HEK293 (cell line): Measurements from ENCODE around the gene SERINC5.

Experiments
- FEZF1 ChIP-seq: fragments of 450-650 bp; formaldehyde crosslinking; IDR thresholded peaks from 2 replicates; pipeline ENCODE4 v1.5.1; 2016; ENCODE audit warnings: missing biosample characterization, missing genetic modification characterization
- IKZF3 ChIP-seq: fragments of 450-650 bp; IDR thresholded peaks from 2 replicates; pipeline ENCODE4 v1.5.0; 2018; ENCODE audit warnings: missing biosample characterization, mild to moderate bottlenecking, missing genetic modification characterization, moderate library complexity
- KLF17 ChIP-seq: fragments of 450-650 bp; formaldehyde crosslinking; IDR thresholded peaks from 2 replicates; pipeline ENCODE4 v1.5.1; 2016; ENCODE audit warnings: missing biosample characterization, missing genetic modification characterization
- MYNN ChIP-seq: fragments of 450-650 bp; formaldehyde crosslinking; IDR thresholded peaks from 2 replicates; pipeline ENCODE4 v1.5.1; 2016; ENCODE audit warnings: missing biosample characterization, missing genetic modification characterization, borderline replicate concordance
- TCF7L2 ChIP-seq: IDR thresholded peaks from 2 replicates; pipeline ENCODE4 v1.6.1; 2011; ENCODE audit warnings: low read depth, mild to moderate bottlenecking, inconsistent platforms, low read length, moderate library complexity, borderline replicate concordance
- TSHZ1 ChIP-seq: fragments of 450-650 bp; formaldehyde crosslinking; IDR thresholded peaks from 2 replicates; pipeline ENCODE4 v1.5.1; 2016; ENCODE audit warnings: missing biosample characterization, missing genetic modification characterization, borderline replicate concordance
- WT1 ChIP-seq: fragments of 450-650 bp; formaldehyde crosslinking; IDR thresholded peaks from 2 replicates; pipeline ENCODE4 v1.5.1; 2016; ENCODE audit warnings: missing biosample characterization, missing genetic modification characterization
- ZBTB1 ChIP-seq: fragments of 450-650 bp; formaldehyde crosslinking; IDR thresholded peaks from 2 replicates; pipeline ENCODE4 v1.5.1; 2016; ENCODE audit warnings: missing biosample characterization, missing genetic modification characterization
- ZBTB44 ChIP-seq: fragments of 450-650 bp; IDR thresholded peaks from 2 replicates; pipeline ENCODE4 v1.5.1; 2018; ENCODE audit warnings: missing biosample characterization, mild to moderate bottlenecking, missing genetic modification characterization
- ZBTB7A ChIP-seq: fragments of 450-650 bp; formaldehyde crosslinking; IDR thresholded peaks from 2 replicates; pipeline ENCODE4 v1.5.1; 2016; ENCODE audit warnings: low read depth, missing biosample characterization, missing genetic modification characterization
- ZNF132 ChIP-seq: fragments of 450-650 bp; formaldehyde crosslinking; IDR thresholded peaks from 2 replicates; pipeline ENCODE4 v1.5.1; 2017; ENCODE audit warnings: missing biosample characterization, missing genetic modification characterization, borderline replicate concordance
- ZNF18 ChIP-seq: fragments of 450-650 bp; formaldehyde crosslinking; IDR thresholded peaks from 2 replicates; pipeline ENCODE4 v1.5.1; 2016; ENCODE audit warnings: missing biosample characterization, missing genetic modification characterization
- ZNF280C ChIP-seq: fragments of 450-650 bp; formaldehyde crosslinking; IDR thresholded peaks from 2 replicates; pipeline ENCODE4 v1.5.1; 2016; ENCODE audit warnings: missing biosample characterization, missing genetic modification characterization
- ZNF292 ChIP-seq: fragments of 450-650 bp; formaldehyde crosslinking; IDR thresholded peaks from 2 replicates; pipeline ENCODE4 v1.5.1; 2016; ENCODE audit warnings: low read depth, missing biosample characterization, missing genetic modification characterization, borderline replicate concordance
- ZNF335 ChIP-seq: fragments of 450-650 bp; formaldehyde crosslinking; conservative IDR thresholded peaks from 2 replicates; pipeline ENCODE4 v1.5.1; 2016; ENCODE audit warnings: missing biosample characterization, missing genetic modification characterization
- ZNF366 ChIP-seq: fragments of 450-650 bp; formaldehyde crosslinking; conservative IDR thresholded peaks from 2 replicates; pipeline ENCODE4 v1.5.1; 2016; ENCODE audit warnings: missing biosample characterization, missing genetic modification characterization
- ZNF37A ChIP-seq: fragments of 450-650 bp; IDR thresholded peaks from 2 replicates; pipeline ENCODE4 v1.5.1; 2018; ENCODE audit warnings: missing biosample characterization, missing genetic modification characterization
- ZNF404 ChIP-seq: fragments of 450-650 bp; formaldehyde crosslinking; IDR thresholded peaks from 2 replicates; pipeline ENCODE4 v1.5.1; 2017; ENCODE audit warnings: missing biosample characterization, missing genetic modification characterization
- ZNF423 ChIP-seq: fragments of 450-650 bp; formaldehyde crosslinking; IDR thresholded peaks from 2 replicates; pipeline ENCODE4 v1.5.1; 2016; ENCODE audit warnings: missing biosample characterization, missing genetic modification characterization
- ZNF623 ChIP-seq: fragments of 450-650 bp; formaldehyde crosslinking; IDR thresholded peaks from 2 replicates; pipeline ENCODE4 v1.5.1; 2016; ENCODE audit warnings: missing biosample characterization, missing genetic modification characterization
- ZNF624 ChIP-seq: fragments of 450-650 bp; formaldehyde crosslinking; IDR thresholded peaks from 2 replicates; pipeline ENCODE4 v1.5.1; 2017; ENCODE audit warnings: missing biosample characterization, missing genetic modification characterization
- ZNF645 ChIP-seq: fragments of 450-650 bp; formaldehyde crosslinking; IDR thresholded peaks from 2 replicates; pipeline ENCODE4; 2016; ENCODE audit warnings: missing biosample characterization, missing genetic modification characterization
- ZSCAN18 ChIP-seq: fragments of 450-650 bp; formaldehyde crosslinking; IDR thresholded peaks from 2 replicates; pipeline ENCODE4 v1.5.1; 2016; ENCODE audit warnings: missing biosample characterization, missing genetic modification characterization
- ZSCAN5A ChIP-seq: fragments of 450-650 bp; formaldehyde crosslinking; IDR thresholded peaks from 2 replicates; pipeline ENCODE4 v1.5.1; 2016; ENCODE audit warnings: missing biosample characterization, missing genetic modification characterization

The SERINC5 gene

GRCh38 chr5:80082731-80083100, 173.1 kb downstream of the SERINC5 start (continued):
- no peak for TF ChIP-seq WT1 (tag by site-specific recombination)
- no peak for TF ChIP-seq ZBTB1 (tag by site-specific recombination)
- TF ChIP-seq KLF17 (tag by site-specific recombination): no peak
- no peak for TF ChIP-seq ZNF18 (tag by site-specific recombination)
- TF ChIP-seq ZNF404 (tag by site-specific recombination): no peak
- TF ChIP-seq FEZF1 (tag by site-specific recombination): no peak
- TF ChIP-seq ZBTB44 (tag by site-specific recombination): peak; percentile 53; the same call in 1 of the 2 replicates
- no peak for TF ChIP-seq ZNF132 (tag by site-specific recombination)
- TF ChIP-seq ZBTB7A (tag by site-specific recombination): no peak
- TF ChIP-seq ZNF623: no peak
- no peak for TF ChIP-seq ZNF624 (tag by site-specific recombination)
- no peak for TF ChIP-seq ZNF645
- TF ChIP-seq ZNF423 (tag by site-specific recombination): no peak
- TF ChIP-seq ZSCAN18 (tag by site-specific recombination): no peak
- TF ChIP-seq TCF7L2: no peak
- no peak for TF ChIP-seq IKZF3
- TF ChIP-seq ZNF292 (tag by site-specific recombination): no peak
- no peak for TF ChIP-seq MYNN (tag by site-specific recombination)
- TF ChIP-seq ZNF366 (tag by site-specific recombination): no peak
- TF ChIP-seq ZNF37A (tag by site-specific recombination): no peak
- peak; percentile 50 for TF ChIP-seq ZNF335 (tag by site-specific recombination)
- TF ChIP-seq TSHZ1 (tag by site-specific recombination): no peak
- TF ChIP-seq ZSCAN5A: no peak
- TF ChIP-seq ZNF280C (tag by site-specific recombination): no peak
